NCI-H187 (cell line): ENCODE data around the gene MECR.

Experiments used
- DNase-seq, 2 experiments: peaks; one replicate each; lab custom pipeline; 2025; lab: John Stamatoyannopoulos, UW

Gene MECR

GRCh38 chr1:29202053-29202452 lies 28.7 kb downstream of the MECR start:
- DNase-seq = no peak

GRCh38 chr1:29201595-29202051 lies 29.1 kb downstream of the MECR start:
- no peak for DNase-seq

GRCh38 chr1:29200906-29201594 lies 29.7 kb downstream of the MECR start:
- DNase-seq = no peak

- no peak for DNase-seq
Measured at GRCh38 chr1:29197993-29198392, 32.7 kb downstream of the MECR start.

GRCh38 chr1:29197590-29197924 lies 33.2 kb downstream of the MECR start:
- DNase-seq = peak in 1 of 2 experiments; percentile 41

GRCh38 chr1:29196863-29197589 lies 33.7 kb downstream of the MECR start:
- DNase-seq = no peak

- no peak for DNase-seq
Measured at GRCh38 chr1:29195881-29196291, 34.8 kb downstream of the MECR start.

- no peak for DNase-seq
Measured at GRCh38 chr1:29193879-29194455, 36.8 kb downstream of the MECR start.

GRCh38 chr1:29190718-29191117 lies 40.0 kb downstream of the MECR start:
- DNase-seq = no peak

GRCh38 chr1:29186707-29187106 lies 44.0 kb downstream of the MECR start:
- no peak for DNase-seq

- DNase-seq = no peak
Measured at GRCh38 chr1:29186252-29186651, 44.5 kb downstream of the MECR start.

- no peak for DNase-seq
Measured at GRCh38 chr1:29183287-29183686, 47.4 kb downstream of the MECR start.

GRCh38 chr1:29181413-29182225 lies 49.1 kb downstream of the MECR start, which contains the start of gene SRSF4:
Gene SRSF4, minus strand, starts transcription at chr1:29181900. Its CDS starts 148 bp downstream, at chr1:29181752.
- DNase-seq = peak; percentile 93 to 97

- no peak for DNase-seq
Measured at GRCh38 chr1:29180497-29181412, 50.0 kb downstream of the MECR start.

GRCh38 chr1:29179641-29180184 lies 51.0 kb downstream of the MECR start:
- DNase-seq = no peak

- no peak for DNase-seq
Measured at GRCh38 chr1:29177022-29177705, 53.6 kb downstream of the MECR start.

GRCh38 chr1:29176576-29176975 lies 54.2 kb downstream of the MECR start:
- DNase-seq = no peak

GRCh38 chr1:29172415-29172939 lies 58.3 kb downstream of the MECR start:
- no peak for DNase-seq

- DNase-seq = no peak
Measured at GRCh38 chr1:29171521-29171920, 59.2 kb downstream of the MECR start.

GRCh38 chr1:29171089-29171488 lies 59.6 kb downstream of the MECR start:
- DNase-seq = no peak
